OCI-LY3 (cell line): ENCODE measurements around the gene PLD1.

ENCODE experiments used
- CTCF ChIP-seq: fragments of 200-600, 300-600 bp; sonication (generic); IDR thresholded peaks from 2 replicates; pipeline ENCODE4 v1.5.1; 2014; ENCODE audit warnings: antibody characterized with exemption, low read length, low read depth
- EZH2phosphoT487 ChIP-seq: fragments of 200-600 bp; shearing (Covaris generic); IDR thresholded peaks from 2 replicates; pipeline ENCODE4 v1.6.1; 2018; ENCODE audit warnings: antibody characterized with exemption, mixed run types, low read depth

GRCh38 chr3:171552531-171552930 is 257.8 kb downstream of the PLD1 start:
- no peak for TF ChIP-seq CTCF
- no peak for TF ChIP-seq EZH2phosphoT487
